MM.1S (cell line): ENCODE measurements around the gene DISP2.
A peak's percentile ranks its signal among the peaks of the same experiment; 100 is the strongest.

ENCODE experiments used
- DNase-seq: peaks from one replicate; pipeline ENCODE4 v3.0.0-alpha.2; 2015
- H2AFZ ChIP-seq: fragments of 300-600 bp; sonication (generic); 2 replicates; pipeline ENCODE4 v1.6.0; 2016; ENCODE audit warnings: antibody characterized with exemption, low read length
- H3F3A ChIP-seq: fragments of 300-600 bp; sonication (generic); 2 replicates; pipeline ENCODE4 v1.6.1; 2016; ENCODE audit warnings: mild to moderate bottlenecking, antibody characterized with exemption, low read length, moderate library complexity, mixed read lengths; ENCODE audit not compliant: insufficient read depth
- H3K27ac ChIP-seq: fragments of 300-600 bp; sonication (generic); 2 replicates; pipeline ENCODE4 v1.5.1; 2016; ENCODE audit warnings: mild to moderate bottlenecking, low read length
- H3K27me3 ChIP-seq: fragments of 300-600 bp; sonication (generic); replicated peaks from 2 replicates; pipeline ENCODE4 v1.6.0; 2016; ENCODE audit warnings: low read length; ENCODE audit not compliant: insufficient read depth
- H3K36me3 ChIP-seq: fragments of 300-600 bp; sonication (generic); replicated peaks from 2 replicates; pipeline ENCODE4 v1.6.1; 2016; ENCODE audit warnings: mild to moderate bottlenecking, low read length, mixed read lengths; ENCODE audit not compliant: insufficient read depth
- H3K4me1 ChIP-seq: fragments of 300-600 bp; sonication (generic); 2 replicates; pipeline ENCODE4 v1.6.1; 2016; ENCODE audit warnings: low read length, mixed read lengths
- H3K4me2 ChIP-seq: fragments of 300-600 bp; sonication (generic); 2 replicates; pipeline ENCODE4 v1.6.0; 2016; ENCODE audit warnings: low read depth, low read length
- H3K4me3 ChIP-seq: fragments of 300-600 bp; sonication (generic); 2 replicates; pipeline ENCODE4 v1.5.1; 2016; ENCODE audit warnings: low read length, mixed read lengths
- H3K79me2 ChIP-seq: fragments of 300-600 bp; sonication (generic); 2 replicates; pipeline ENCODE4 v1.6.1; 2016; ENCODE audit warnings: mixed run types, low read length, mixed read lengths
- H3K9ac ChIP-seq: fragments of 300-600 bp; sonication (generic); 2 replicates; pipeline ENCODE4 v1.6.1; 2016; ENCODE audit warnings: low read length, mixed read lengths
- H3K9me2 ChIP-seq: fragments of 300-600 bp; sonication (generic); replicated peaks from 2 replicates; pipeline ENCODE4 v1.6.1; 2016; ENCODE audit warnings: mild to moderate bottlenecking, low read length, mixed read lengths; ENCODE audit not compliant: insufficient read depth
- H3K9me3 ChIP-seq: fragments of 300-600 bp; sonication (generic); replicated peaks from 2 replicates; pipeline ENCODE4 v1.6.1; 2016; ENCODE audit warnings: mild to moderate bottlenecking, low read length, mixed read lengths; ENCODE audit not compliant: insufficient read depth
- H4K20me1 ChIP-seq: fragments of 300-600 bp; sonication (generic); 2 replicates; pipeline ENCODE4 v1.6.1; 2016; ENCODE audit warnings: mild to moderate bottlenecking, low read length, moderate library complexity, mixed read lengths; ENCODE audit not compliant: insufficient read depth
- EZH2 ChIP-seq: fragments of 300-600 bp; sonication (generic); optimal IDR thresholded peaks from 2 replicates; pipeline ENCODE3; 2017; ENCODE audit warnings: low read depth, mild to moderate bottlenecking, antibody characterized with exemption, low read length, mixed read lengths
- EZH2phosphoT487 ChIP-seq: fragments of 300-600 bp; sonication (generic); IDR thresholded peaks from 2 replicates; pipeline ENCODE4 v1.6.1; 2018; ENCODE audit warnings: antibody characterized with exemption, low read length
- TF ChIP-seq, protein P1 (sequence below): fragments of 300-600 bp; sonication (generic); IDR thresholded peaks from 2 replicates; pipeline ENCODE4 v1.5.1; 2016; ENCODE audit warnings: antibody characterized with exemption, low read length, mixed read lengths

The DISP2 gene

DNA sequence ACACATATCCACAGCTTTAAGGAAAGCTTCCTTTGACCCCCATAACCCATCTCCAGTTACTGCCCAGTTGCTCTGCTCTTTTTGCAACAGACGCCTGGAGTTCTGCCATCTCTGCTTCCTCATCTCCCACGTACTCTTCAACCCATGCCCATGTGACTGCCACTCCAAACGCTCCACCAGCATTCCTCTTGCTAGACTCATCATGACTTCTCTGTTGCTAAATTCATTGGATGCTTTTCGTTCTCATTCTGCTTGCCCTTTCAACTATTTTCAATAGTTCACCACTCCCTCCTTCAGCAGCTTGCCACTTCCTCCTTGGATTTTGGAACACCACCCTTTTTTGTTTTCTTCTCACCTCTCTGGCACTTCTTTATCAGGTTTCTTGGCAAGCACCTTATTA is 21.8 kb downstream of the DISP2 start:
- no peak for DNase-seq
- peaks cover 21% of the 10 kb centered on the region for H3K79me2 ChIP-seq
- no peaks in the 10 kb centered on the region for H4K20me1 ChIP-seq
- TF ChIP-seq EZH2phosphoT487 (no peak), EZH2 (no peak)
- TF ChIP-seq, protein P1, sequence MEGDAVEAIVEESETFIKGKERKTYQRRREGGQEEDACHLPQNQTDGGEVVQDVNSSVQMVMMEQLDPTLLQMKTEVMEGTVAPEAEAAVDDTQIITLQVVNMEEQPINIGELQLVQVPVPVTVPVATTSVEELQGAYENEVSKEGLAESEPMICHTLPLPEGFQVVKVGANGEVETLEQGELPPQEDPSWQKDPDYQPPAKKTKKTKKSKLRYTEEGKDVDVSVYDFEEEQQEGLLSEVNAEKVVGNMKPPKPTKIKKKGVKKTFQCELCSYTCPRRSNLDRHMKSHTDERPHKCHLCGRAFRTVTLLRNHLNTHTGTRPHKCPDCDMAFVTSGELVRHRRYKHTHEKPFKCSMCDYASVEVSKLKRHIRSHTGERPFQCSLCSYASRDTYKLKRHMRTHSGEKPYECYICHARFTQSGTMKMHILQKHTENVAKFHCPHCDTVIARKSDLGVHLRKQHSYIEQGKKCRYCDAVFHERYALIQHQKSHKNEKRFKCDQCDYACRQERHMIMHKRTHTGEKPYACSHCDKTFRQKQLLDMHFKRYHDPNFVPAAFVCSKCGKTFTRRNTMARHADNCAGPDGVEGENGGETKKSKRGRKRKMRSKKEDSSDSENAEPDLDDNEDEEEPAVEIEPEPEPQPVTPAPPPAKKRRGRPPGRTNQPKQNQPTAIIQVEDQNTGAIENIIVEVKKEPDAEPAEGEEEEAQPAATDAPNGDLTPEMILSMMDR = no peak
- no peaks in the 10 kb centered on the region for H3F3A ChIP-seq
- H3K9ac ChIP-seq = no peak overlapping the region
- H3K4me2 ChIP-seq = no peak overlapping the region
- H3K9me2 ChIP-seq = no peaks in the 10 kb centered on the region
- no peak overlapping the region for H2AFZ ChIP-seq
- H3K36me3 ChIP-seq = no peaks in the 10 kb centered on the region
- H3K9me3 ChIP-seq = no peaks in the 10 kb centered on the region
- H3K27me3 ChIP-seq = no peaks in the 10 kb centered on the region
- no peak overlapping the region for H3K27ac ChIP-seq
- no peak overlapping the region for H3K4me3 ChIP-seq
- no peaks in the 10 kb centered on the region for H3K4me1 ChIP-seq

- Histone ChIP-seq H3K27me3 (no peaks in the 10 kb centered on the region), H3K4me3 (no peak overlapping the region), H3K9ac (no peak overlapping the region), H3F3A (no peaks in the 10 kb centered on the region), H3K9me2 (no peaks in the 10 kb centered on the region), H3K36me3 (no peaks in the 10 kb centered on the region), H3K79me2 (peaks cover 29% of the 10 kb centered on the region), H3K27ac (no peak overlapping the region), H3K9me3 (no peaks in the 10 kb centered on the region), H3K4me1 (no peaks in the 10 kb centered on the region), H2AFZ (no peak overlapping the region), H4K20me1 (no peaks in the 10 kb centered on the region), H3K4me2 (no peak overlapping the region)
- DNase-seq = no peak
- TF ChIP-seq EZH2 = no peak
- no peak for TF ChIP-seq EZH2phosphoT487
- TF ChIP-seq, protein P1 = no peak
These were observed 22.6 kb downstream of the DISP2 start for GRCh38 chr15:40380636-40381035.

DNA sequence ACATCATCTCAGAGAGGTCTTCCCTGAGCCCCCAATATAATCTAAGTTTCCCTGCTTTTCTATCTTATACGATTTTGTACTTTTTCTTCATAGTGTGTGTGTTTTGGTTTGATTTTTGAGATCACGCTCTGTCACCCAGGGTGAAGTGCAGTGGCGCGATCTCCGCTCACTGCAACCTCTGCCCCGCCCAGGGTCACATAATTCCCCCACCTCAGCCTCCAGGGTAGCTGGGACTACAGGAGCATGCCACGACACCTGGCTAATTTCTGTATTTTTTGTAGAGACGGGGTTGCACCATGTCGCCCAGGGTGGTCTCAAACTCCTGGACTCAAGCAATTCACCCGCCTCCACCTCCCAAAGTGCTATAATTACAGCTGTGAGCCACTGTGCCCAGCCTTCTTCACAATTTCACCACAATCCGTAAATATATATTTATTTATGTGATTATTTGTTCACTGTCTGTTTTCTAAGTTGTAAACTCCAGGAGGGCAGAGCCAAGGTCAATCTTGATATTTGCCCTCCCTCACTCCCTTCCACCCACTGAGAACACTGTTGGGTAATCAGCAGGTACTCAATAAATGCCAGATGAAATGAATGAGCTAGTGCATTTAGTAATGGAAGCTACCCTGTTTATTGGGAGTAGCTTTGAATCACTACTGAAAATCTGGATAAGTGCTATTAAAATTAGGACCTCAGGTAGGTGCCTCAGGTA is 24.0 kb downstream of the DISP2 start:
- H3K27ac ChIP-seq = no peak overlapping the region
- H4K20me1 ChIP-seq = no peaks in the 10 kb centered on the region
- TF ChIP-seq, protein P1 = no peak
- TF ChIP-seq EZH2 (no peak), EZH2phosphoT487 (no peak)
- H3K27me3 ChIP-seq = no peaks in the 10 kb centered on the region
- no peak overlapping the region for H3K4me3 ChIP-seq
- H3K9me3 ChIP-seq = no peaks in the 10 kb centered on the region
- peak overlapping the region; percentile 26; the same call in 1 of the 2 replicates for H3K4me2 ChIP-seq
- no peak overlapping the region for H3K9ac ChIP-seq
- peak overlapping the region; percentile 86 for H2AFZ ChIP-seq
- H3K9me2 ChIP-seq = no peaks in the 10 kb centered on the region
- no peak for DNase-seq
- no peaks in the 10 kb centered on the region for H3K4me1 ChIP-seq
- H3F3A ChIP-seq = no peaks in the 10 kb centered on the region
- H3K36me3 ChIP-seq = no peaks in the 10 kb centered on the region
- peaks cover 30% of the 10 kb centered on the region for H3K79me2 ChIP-seq
